GM23338 (cell line): ENCODE results near the gene HSDL2. TPM values are rescaled to one million over a fixed set of nuclear protein-coding genes. Genes with fewer than 3 reads are reported as not detected.

ENCODE experiments used
- EZH2 ChIP-seq: fragments of 200-600 bp; sonication (generic); IDR thresholded peaks from one replicate; pipeline ENCODE4 v1.8.0; 2017; ENCODE audit warnings: antibody characterized with exemption, mild to moderate bottlenecking, low read depth; ENCODE audit not compliant: unreplicated experiment
- EZH2phosphoT487 ChIP-seq: fragments of 200-600 bp; sonication (generic); IDR thresholded peaks from one replicate; pipeline ENCODE4 v1.8.1; 2018; ENCODE audit warnings: antibody characterized with exemption; ENCODE audit not compliant: unreplicated experiment
- POLR2AphosphoS5 ChIP-seq: IDR thresholded peaks from 2 replicates; pipeline ENCODE4 v1.6.1; 2016; ENCODE audit warnings: antibody characterized with exemption, low read depth
- REST ChIP-seq: IDR thresholded peaks from one replicate; pipeline ENCODE4 v1.6.1; 2018; ENCODE audit warnings: antibody characterized with exemption; ENCODE audit not compliant: unreplicated experiment
- ZNF462 ChIP-seq: fragments of 250-450 bp; sonication (Bioruptor Pico); IDR thresholded peaks from 2 replicates; pipeline ENCODE4 v1.5.0; 2020; ENCODE audit warnings: mild to moderate bottlenecking, moderate library complexity
- polyA plus RNA-seq: library from polyadenylated mRNA; unstranded; fragments of >200 nt; fragmentation: Nextera tagmentation; extraction: Ambion mirVana; gene quantifications from 2 replicates; pipeline ENCODE4 v1.2.1, GENCODE V29; 2016
- total RNA-seq: library from RNA; depleted of rRNA; stranded (reverse); fragments of >200 nt; shearing (Covaris generic); gene quantifications from 2 replicates; pipeline ENCODE4 v1.2.3, GENCODE V29; 2014

Gene HSDL2
- total and polyA plus RNA-seq, 2 experiments from 2014 or later: 11.4 to 15.3 TPM

GRCh38 chr9:112352209-112352608, 27.7 kb upstream of the HSDL2 start (continued):
- TF ChIP-seq ZNF462 (no peak), EZH2phosphoT487 (no peak), POLR2AphosphoS5 (no peak), REST (no peak), EZH2 (no peak)
